GM18861 (cell line): Measurements from ENCODE around the gene PPP1R18.
"Not testable (repeated sequence)": the region's sequence is repeated elsewhere in the genome, so short reads cannot be mapped to it uniquely, and the experiment has no call there.

Source experiments
- ATAC-seq: cut with Tn5 transposase; IDR thresholded peaks from one replicate; pipeline ENCODE4 v1.9.1; 2021; ENCODE audit not compliant: unreplicated experiment

PPP1R18 gene, protein sequence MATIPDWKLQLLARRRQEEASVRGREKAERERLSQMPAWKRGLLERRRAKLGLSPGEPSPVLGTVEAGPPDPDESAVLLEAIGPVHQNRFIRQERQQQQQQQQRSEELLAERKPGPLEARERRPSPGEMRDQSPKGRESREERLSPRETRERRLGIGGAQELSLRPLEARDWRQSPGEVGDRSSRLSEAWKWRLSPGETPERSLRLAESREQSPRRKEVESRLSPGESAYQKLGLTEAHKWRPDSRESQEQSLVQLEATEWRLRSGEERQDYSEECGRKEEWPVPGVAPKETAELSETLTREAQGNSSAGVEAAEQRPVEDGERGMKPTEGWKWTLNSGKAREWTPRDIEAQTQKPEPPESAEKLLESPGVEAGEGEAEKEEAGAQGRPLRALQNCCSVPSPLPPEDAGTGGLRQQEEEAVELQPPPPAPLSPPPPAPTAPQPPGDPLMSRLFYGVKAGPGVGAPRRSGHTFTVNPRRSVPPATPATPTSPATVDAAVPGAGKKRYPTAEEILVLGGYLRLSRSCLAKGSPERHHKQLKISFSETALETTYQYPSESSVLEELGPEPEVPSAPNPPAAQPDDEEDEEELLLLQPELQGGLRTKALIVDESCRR

DNA sequence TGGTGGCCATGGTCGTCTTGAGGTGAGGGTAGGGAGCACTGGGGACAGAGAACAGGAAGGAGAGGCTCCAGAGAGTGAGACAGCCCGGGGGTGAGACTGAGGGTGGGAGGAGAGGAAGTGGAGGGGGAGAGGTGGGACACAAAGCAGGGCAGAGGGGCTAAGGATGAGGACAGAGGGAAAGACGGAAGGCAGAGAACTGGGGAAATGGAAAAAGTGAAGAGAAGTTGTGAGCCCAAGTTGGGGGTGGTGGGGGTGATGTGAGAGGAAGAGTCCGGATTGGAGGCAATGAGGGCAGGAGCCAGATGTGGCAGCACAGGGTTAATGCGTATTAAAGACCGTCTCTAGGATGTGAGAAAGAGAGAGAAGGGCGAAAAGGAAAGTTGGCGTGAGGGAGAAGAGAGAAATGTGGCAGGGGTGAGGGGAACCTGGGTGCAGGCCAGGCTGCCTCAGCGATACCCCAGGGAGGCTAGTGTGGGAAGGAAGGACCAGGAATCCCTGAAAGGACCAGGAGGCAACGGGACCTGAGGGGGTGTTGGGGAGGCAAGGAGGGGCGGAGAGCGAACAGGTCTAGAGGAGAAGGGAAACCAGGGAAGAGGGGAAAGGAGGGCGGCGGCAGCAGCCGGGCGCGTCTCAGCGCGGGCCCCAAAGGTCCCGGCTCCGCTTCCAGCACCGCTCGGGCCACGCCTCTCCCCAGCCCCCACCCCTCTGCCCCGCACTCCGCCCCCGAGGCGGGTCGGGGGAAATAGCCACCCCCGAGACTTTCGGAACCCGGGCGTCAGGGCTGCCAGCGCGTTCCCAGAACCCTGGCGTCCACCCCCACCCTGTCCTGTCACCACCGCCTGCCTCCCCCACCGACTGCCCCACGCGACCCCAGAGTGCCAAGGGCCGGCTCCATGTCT is at the start of gene PPP1R18:
PPP1R18 (minus strand) TSS at position 637 of the 899 bp plus-strand sequence; CDS start at position 10, 627 bp downstream.
- ATAC-seq: no peak

GRCh38 chr6:30735668-30736314 is 49.3 kb upstream of the PPP1R18 start:
- ATAC-seq: peak; percentile 36

GRCh38 chr6:30732237-30732943 is 45.9 kb upstream of the PPP1R18 start:
- ATAC-seq: no peak

GRCh38 chr6:30730601-30731435 is 44.4 kb upstream of the PPP1R18 start:
- ATAC-seq: no peak

- ATAC-seq: no peak
Measured at GRCh38 chr6:30727920-30728553, 41.6 kb upstream of the PPP1R18 start.

- ATAC-seq: no peak
Measured at GRCh38 chr6:30726506-30727413, 40.3 kb upstream of the PPP1R18 start.

DNA sequence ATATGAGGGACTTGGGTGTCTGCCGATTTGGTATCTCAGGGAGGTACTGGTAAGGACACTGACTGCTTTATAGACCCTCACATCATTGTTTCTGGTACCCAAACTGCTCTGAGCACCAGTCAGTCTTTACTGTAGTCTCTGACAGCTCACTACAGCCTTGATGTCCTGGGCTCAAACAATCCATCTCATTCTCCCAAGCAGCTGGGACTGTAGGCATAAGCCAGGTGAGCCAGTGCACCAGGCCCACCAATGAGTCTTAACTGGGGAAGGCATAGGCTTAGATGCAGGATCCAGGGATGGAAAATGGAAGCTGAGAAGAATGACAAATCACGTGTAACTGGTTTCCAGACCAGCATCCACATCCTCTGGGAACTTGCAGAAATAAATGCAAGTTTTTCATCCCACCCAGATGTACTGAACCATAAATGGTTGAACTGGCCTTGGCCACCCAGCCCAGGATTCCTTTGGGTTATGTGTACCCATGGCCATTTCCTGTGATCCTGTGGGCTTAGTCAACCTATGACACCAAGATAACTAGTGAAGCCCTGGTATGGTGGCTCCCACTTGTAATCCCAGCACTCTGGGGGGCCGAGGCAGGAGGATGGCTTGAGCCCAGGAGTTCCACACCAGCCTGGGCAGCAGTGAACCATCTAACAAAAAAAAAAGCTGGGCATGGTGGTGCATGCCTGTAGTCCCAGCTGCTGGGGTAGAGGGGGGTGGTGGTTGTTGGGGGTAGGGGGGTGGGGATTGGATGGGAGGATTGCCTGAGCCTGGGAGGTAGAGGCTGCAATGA is 39.5 kb upstream of the PPP1R18 start:
- ATAC-seq: no peak

GRCh38 chr6:30724906-30725667 is 38.6 kb upstream of the PPP1R18 start:
- ATAC-seq: no peak

- not testable (repeated sequence) for ATAC-seq
Measured at GRCh38 chr6:30723843-30724741, 37.6 kb upstream of the PPP1R18 start.

GRCh38 chr6:30723159-30723842 is 36.9 kb upstream of the PPP1R18 start:
- not testable (repeated sequence) for ATAC-seq

DNA sequence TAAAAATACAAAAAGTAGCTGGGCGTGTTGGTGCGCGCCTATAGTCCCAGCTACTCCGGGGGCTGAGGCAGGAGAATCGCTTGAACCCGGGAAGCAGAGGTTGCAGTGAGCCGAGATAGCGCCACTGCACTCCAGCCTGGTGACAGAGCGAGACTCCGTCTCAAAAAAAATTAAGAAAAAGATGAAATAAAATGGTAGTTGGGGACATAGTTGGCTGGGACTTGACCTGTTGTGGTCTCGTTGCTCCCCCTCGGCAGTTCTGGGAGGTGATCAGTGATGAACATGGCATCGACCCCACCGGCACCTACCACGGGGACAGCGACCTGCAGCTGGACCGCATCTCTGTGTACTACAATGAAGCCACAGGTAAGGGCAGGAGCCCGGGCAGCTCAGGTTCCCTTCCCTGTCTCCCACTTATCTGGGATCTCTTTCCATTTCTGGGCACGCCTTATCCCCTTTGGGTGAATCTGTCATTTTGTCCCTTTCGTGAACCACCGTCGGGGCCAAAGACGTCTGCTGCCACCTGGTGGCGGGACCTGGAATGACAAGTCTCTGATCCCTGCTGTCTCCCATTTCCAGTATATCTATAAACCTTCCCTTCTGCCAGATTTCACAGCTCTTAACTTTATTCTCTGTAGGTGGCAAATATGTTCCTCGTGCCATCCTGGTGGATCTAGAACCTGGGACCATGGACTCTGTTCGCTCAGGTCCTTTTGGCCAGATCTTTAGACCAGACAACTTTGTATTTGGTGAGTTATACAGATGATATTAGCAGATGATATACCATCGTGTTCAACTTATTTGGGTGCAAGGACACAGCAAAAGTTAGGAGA is 36.1 kb upstream of the PPP1R18 start:
- no peak for ATAC-seq

DNA sequence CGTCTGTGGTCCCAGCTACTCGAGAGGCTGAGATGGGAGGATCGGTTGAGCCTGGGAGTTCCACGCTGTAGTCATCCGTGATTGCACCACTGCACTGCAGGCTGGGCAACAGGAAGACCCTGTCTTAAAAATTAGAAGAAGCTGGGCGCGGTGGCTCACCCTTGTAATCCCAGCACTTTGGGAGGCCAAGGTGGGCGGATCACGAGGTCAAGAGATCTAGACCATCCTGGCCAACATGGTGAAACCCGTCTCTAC is 35.5 kb upstream of the PPP1R18 start:
- ATAC-seq: not testable (repeated sequence)

- ATAC-seq: peak; percentile 23
Measured at GRCh38 chr6:30721198-30722024, 35.0 kb upstream of the PPP1R18 start.
